Skin of body (tissue), 2 donors: ENCODE results near the gene OLIG3. TPM values are rescaled to one million over a fixed set of nuclear protein-coding genes. Genes with fewer than 3 reads are reported as not detected.

Source experiments
- DNase-seq: peaks from one replicate; lab custom pipeline; 2025; lab: John Stamatoyannopoulos, UW
- total RNA-seq: library from RNA; depleted of rRNA; stranded (reverse); fragments of >200 nt; gene quantifications from one replicate; pipeline ENCODE4 v1.2.3, GENCODE V29; 2014

The OLIG3 gene
- total RNA-seq, 1 donor from 2014 or later, result not detected

GRCh38 chr6:137496368-137496767 is 2.2 kb upstream of the OLIG3 start:
- DNase-seq, result no peak

- DNase-seq, result no peak
These were observed 1.6 kb upstream of the OLIG3 start for GRCh38 chr6:137495703-137496336.

- DNase-seq, result no peak
These were observed 951 bp upstream of the OLIG3 start for GRCh38 chr6:137494988-137495702.

GRCh38 chr6:137493218-137494038 is 766 bp downstream of the OLIG3 start:
- no peak for DNase-seq

- DNase-seq, result no peak
These were observed 1.6 kb downstream of the OLIG3 start for GRCh38 chr6:137492289-137493217.

GRCh38 chr6:137491478-137491877 is 2.7 kb downstream of the OLIG3 start:
- no peak for DNase-seq

GRCh38 chr6:137490961-137491360 is 3.2 kb downstream of the OLIG3 start:
- DNase-seq, result no peak

GRCh38 chr6:137490006-137490905 is 3.9 kb downstream of the OLIG3 start:
- no peak for DNase-seq

- DNase-seq, result no peak
These were observed 4.9 kb downstream of the OLIG3 start for GRCh38 chr6:137489046-137490005.

GRCh38 chr6:137488150-137489045 is 5.8 kb downstream of the OLIG3 start:
- DNase-seq, result no peak

- no peak for DNase-seq
These were observed 6.4 kb downstream of the OLIG3 start for GRCh38 chr6:137487869-137488149.

- DNase-seq, result no peak
These were observed 6.9 kb downstream of the OLIG3 start for GRCh38 chr6:137487181-137487868.

GRCh38 chr6:137486416-137486815 is 7.8 kb downstream of the OLIG3 start:
- no peak for DNase-seq

GRCh38 chr6:137480431-137480830 is 13.8 kb downstream of the OLIG3 start:
- no peak for DNase-seq

- DNase-seq, result no peak
These were observed 19.1 kb downstream of the OLIG3 start for GRCh38 chr6:137475103-137475502.

GRCh38 chr6:137473598-137473997 is 20.6 kb downstream of the OLIG3 start:
- DNase-seq, result no peak

- no peak for DNase-seq
These were observed 21.5 kb downstream of the OLIG3 start for GRCh38 chr6:137472641-137473137.
